ENCODE data around the gene SATB1. TPM values are rescaled to one million over a fixed set of nuclear protein-coding genes. Genes with fewer than 3 reads are reported as not detected.

Gene SATB1
- total RNA-seq, 1 donor from 2014 or later, result 7.7 TPM

DNA sequence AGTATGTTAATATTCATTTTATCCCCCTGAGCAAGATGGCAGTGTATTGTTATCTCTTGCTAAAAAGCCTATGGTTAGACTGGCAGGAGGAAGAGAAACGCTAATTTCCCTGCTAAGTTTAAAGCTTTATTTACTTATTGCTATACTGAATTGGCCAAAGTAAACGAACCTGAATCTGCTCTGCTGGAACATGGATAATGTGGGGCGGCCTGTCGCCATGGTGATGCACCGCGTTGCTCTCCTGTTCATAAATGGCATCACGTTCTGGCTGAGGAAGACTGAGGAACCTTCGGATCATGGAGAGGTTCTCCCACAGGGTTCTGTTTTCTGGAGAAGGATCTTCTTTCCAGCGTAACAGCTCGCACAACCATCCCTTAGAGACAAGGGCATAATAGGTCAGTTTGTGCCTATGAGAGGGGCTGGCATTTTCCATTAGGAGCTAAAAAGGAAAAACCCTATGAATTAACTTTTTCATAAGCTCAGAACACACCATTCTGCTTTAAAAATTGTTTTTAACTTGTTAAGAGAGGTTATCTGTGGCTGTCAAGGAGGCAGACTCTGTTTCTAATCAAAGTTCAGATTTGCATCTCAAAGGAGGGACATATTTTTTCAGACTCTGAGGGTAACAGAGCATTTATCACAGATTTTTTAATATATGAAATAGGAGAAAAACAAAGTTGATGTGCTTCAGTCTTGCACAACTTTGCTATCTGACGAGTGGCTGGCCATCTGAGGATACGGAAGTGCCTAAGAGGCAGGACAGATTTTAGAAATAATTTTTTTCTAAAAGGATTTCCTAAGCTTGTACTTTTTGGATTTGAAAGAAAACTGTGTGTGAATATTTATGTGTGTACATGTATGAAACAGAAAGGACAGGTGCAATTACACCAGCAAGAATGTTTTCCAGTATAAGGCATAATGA lies 73.1 kb downstream of the SATB1 start:
- Histone ChIP-seq H3K27ac (no peak overlapping the region), H3K36me3 (peaks cover 0 to 12% of the 10 kb centered on the region in 2 donors), H3K27me3 (no peaks in the 10 kb centered on the region), H3K9me3 (no peaks in the 10 kb centered on the region), H3K4me3 (no peak overlapping the region), H3K4me1 (peaks cover 0 to 2% of the 10 kb centered on the region in 2 donors)
- intact Hi-C loops (cut with DNase I), result no loop called here
- DNase-seq (ENCODE audit: low spot score in 2 of 2), result no peak
- TF ChIP-seq CTCF (IDR thresholded peaks at IDR 0.05), result no peak

DNA sequence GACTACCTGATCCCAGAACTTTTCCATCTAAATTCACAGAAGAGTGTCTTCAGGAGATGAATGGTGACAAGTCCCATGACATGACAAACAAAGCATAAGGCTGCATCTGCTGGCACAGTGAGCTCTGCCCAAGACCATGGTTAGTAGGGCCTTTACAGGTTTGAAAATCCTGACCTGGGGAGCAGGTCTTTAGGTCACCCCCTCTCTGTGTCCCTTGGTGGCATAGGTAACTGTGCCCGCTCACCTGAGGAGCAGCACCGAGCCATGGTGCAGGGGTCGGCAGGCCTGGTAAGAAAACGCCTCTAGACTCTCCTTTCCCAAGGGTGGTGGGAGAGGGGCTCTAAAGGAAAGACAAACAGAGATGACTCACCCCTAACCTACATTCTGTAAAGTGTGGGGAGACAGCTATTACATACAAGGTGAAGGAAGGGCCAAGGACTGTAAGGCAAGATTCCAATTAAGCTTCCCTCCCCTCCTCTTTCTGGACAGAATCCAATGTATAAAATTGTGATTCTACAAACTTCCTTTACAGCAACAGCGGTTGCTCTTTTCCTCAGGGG lies 74.0 kb downstream of the SATB1 start:
- Histone ChIP-seq H3K36me3 (peaks cover 0 to 12% of the 10 kb centered on the region in 2 donors), H3K9me3 (no peaks in the 10 kb centered on the region), H3K27ac (no peak overlapping the region), H3K4me1 (peaks cover 0 to 3% of the 10 kb centered on the region in 2 donors), H3K4me3 (no peak overlapping the region), H3K27me3 (no peaks in the 10 kb centered on the region)
- DNase-seq (ENCODE audit: low spot score in 2 of 2), result no peak
- TF ChIP-seq CTCF (IDR thresholded peaks at IDR 0.05), result no peak
- intact Hi-C loops (cut with DNase I), result no loop called here

- intact Hi-C loops (cut with DNase I), result no loop called here
- Histone ChIP-seq H3K27me3 (no peaks in the 10 kb centered on the region), H3K27ac (no peak overlapping the region), H3K4me1 (peaks cover 0 to 3% of the 10 kb centered on the region in 2 donors), H3K9me3 (no peaks in the 10 kb centered on the region), H3K36me3 (peaks cover 0 to 12% of the 10 kb centered on the region in 2 donors), H3K4me3 (no peak overlapping the region)
- TF ChIP-seq CTCF (IDR thresholded peaks at IDR 0.05), result no peak
- no peak for DNase-seq (ENCODE audit: low spot score in 2 of 2)
Observed at GRCh38 chr3:18349197-18349798, 75.8 kb downstream of the SATB1 start.

GRCh38 chr3:18346097-18346496 lies 79.0 kb downstream of the SATB1 start:
- Histone ChIP-seq H3K36me3 (peaks cover 0 to 12% of the 10 kb centered on the region in 2 donors), H3K4me1 (peaks cover 0 to 3% of the 10 kb centered on the region in 2 donors), H3K27me3 (no peaks in the 10 kb centered on the region), H3K27ac (no peak overlapping the region), H3K9me3 (no peaks in the 10 kb centered on the region), H3K4me3 (no peak overlapping the region)
- no peak for TF ChIP-seq CTCF (IDR thresholded peaks at IDR 0.05)
- intact Hi-C loops (cut with DNase I), result no loop called here
- no peak for DNase-seq (ENCODE audit: low spot score in 2 of 2)

- Histone ChIP-seq H3K27me3 (no peaks in the 10 kb centered on the region), H3K9me3 (no peaks in the 10 kb centered on the region), H3K27ac (no peak overlapping the region), H3K4me1 (peaks cover 0 to 3% of the 10 kb centered on the region in 2 donors), H3K36me3 (peaks cover 0 to 12% of the 10 kb centered on the region in 2 donors), H3K4me3 (no peak overlapping the region)
- TF ChIP-seq CTCF (IDR thresholded peaks at IDR 0.05), result no peak
- DNase-seq (ENCODE audit: low spot score in 2 of 2), result no peak
- intact Hi-C loops (cut with DNase I), result no loop called here
Observed at GRCh38 chr3:18345015-18345367, 80.1 kb downstream of the SATB1 start.

Measured in ascending aorta (tissue), 2 donors.